ENCODE measurements around the gene HS6ST3.

HS6ST3 gene

GRCh38 chr13:96553796-96554195, 463.9 kb downstream of the HS6ST3 start:
- no peak for DNase-seq (ENCODE audit: extremely low read depth, low read depth)
- H3K4me3 ChIP-seq (replicated peaks; ENCODE audit: low read depth, low read length), result no peak overlapping the region
- no peak for TF ChIP-seq CTCF (IDR thresholded peaks at IDR 0.05; ENCODE audit: low read depth, low read length, missing control alignments)

- DNase-seq (ENCODE audit: extremely low read depth, low read depth), result no peak
- no peak for TF ChIP-seq CTCF (IDR thresholded peaks at IDR 0.05; ENCODE audit: low read depth, low read length, missing control alignments)
- H3K4me3 ChIP-seq (replicated peaks; ENCODE audit: low read depth, low read length), result no peak overlapping the region
These were observed 483.7 kb downstream of the HS6ST3 start for GRCh38 chr13:96573563-96573962.

GRCh38 chr13:96575423-96576320, 485.8 kb downstream of the HS6ST3 start:
- TF ChIP-seq CTCF (IDR thresholded peaks at IDR 0.05; ENCODE audit: low read depth, low read length, missing control alignments), result no peak
- DNase-seq (ENCODE audit: extremely low read depth, low read depth), result no peak
- H3K4me3 ChIP-seq (replicated peaks; ENCODE audit: low read depth, low read length), result no peak overlapping the region

GRCh38 chr13:96581741-96582140, 491.8 kb downstream of the HS6ST3 start:
- H3K4me3 ChIP-seq (replicated peaks; ENCODE audit: low read depth, low read length), result no peak overlapping the region
- TF ChIP-seq CTCF (IDR thresholded peaks at IDR 0.05; ENCODE audit: low read depth, low read length, missing control alignments), result no peak
- no peak for DNase-seq (ENCODE audit: extremely low read depth, low read depth)

- no peak for TF ChIP-seq CTCF (IDR thresholded peaks at IDR 0.05; ENCODE audit: low read depth, low read length, missing control alignments)
- no peak for DNase-seq (ENCODE audit: extremely low read depth, low read depth)
- H3K4me3 ChIP-seq (replicated peaks; ENCODE audit: low read depth, low read length), result no peak overlapping the region
These were observed 525.3 kb downstream of the HS6ST3 start for GRCh38 chr13:96615252-96615651.

GRCh38 chr13:96617528-96617927, 527.6 kb downstream of the HS6ST3 start:
- H3K4me3 ChIP-seq (replicated peaks; ENCODE audit: low read depth, low read length), result no peak overlapping the region
- DNase-seq (ENCODE audit: extremely low read depth, low read depth), result no peak
- TF ChIP-seq CTCF (IDR thresholded peaks at IDR 0.05; ENCODE audit: low read depth, low read length, missing control alignments), result no peak
